AG08395 (cell line): ENCODE data around the gene CD180.
A peak's percentile ranks its signal among the peaks of the same experiment; 100 is the strongest.

Experiments
- DNase-seq: peaks from one replicate; pipeline ENCODE4 v3.0.0; 2012; ENCODE audit warnings: mixed read lengths, low spot score

Gene CD180

GRCh38 chr5:67211926-67212325 lies 15.3 kb upstream of the CD180 start:
- peak; percentile 64 for DNase-seq

GRCh38 chr5:67209141-67209771 lies 12.7 kb upstream of the CD180 start:
- DNase-seq: peak; percentile 81

- no peak for DNase-seq
Measured at GRCh38 chr5:67208403-67208802, 11.8 kb upstream of the CD180 start.

GRCh38 chr5:67206929-67207328 lies 10.3 kb upstream of the CD180 start:
- DNase-seq: no peak

- no peak for DNase-seq
Measured at GRCh38 chr5:67206461-67206860, 9.9 kb upstream of the CD180 start.

GRCh38 chr5:67205981-67206380 lies 9.4 kb upstream of the CD180 start:
- DNase-seq: no peak

GRCh38 chr5:67204821-67205220 lies 8.2 kb upstream of the CD180 start:
- DNase-seq: no peak

- DNase-seq: no peak
Measured at GRCh38 chr5:67203701-67204074, 7.1 kb upstream of the CD180 start.

- DNase-seq: no peak
Measured at GRCh38 chr5:67202828-67203227, 6.2 kb upstream of the CD180 start.

GRCh38 chr5:67201897-67202549 lies 5.4 kb upstream of the CD180 start:
- no peak for DNase-seq

- DNase-seq: no peak
Measured at GRCh38 chr5:67200809-67201562, 4.4 kb upstream of the CD180 start.

GRCh38 chr5:67199859-67200258 lies 3.3 kb upstream of the CD180 start:
- no peak for DNase-seq

GRCh38 chr5:67198917-67199316 lies 2.3 kb upstream of the CD180 start:
- DNase-seq: no peak

GRCh38 chr5:67197536-67197935 lies 937 bp upstream of the CD180 start:
- no peak for DNase-seq

- DNase-seq: no peak
Measured at GRCh38 chr5:67195406-67196275, 958 bp downstream of the CD180 start.

GRCh38 chr5:67194166-67194565 lies 2.4 kb downstream of the CD180 start:
- DNase-seq: no peak

- DNase-seq: no peak
Measured at GRCh38 chr5:67193439-67193807, 3.2 kb downstream of the CD180 start.

- DNase-seq: no peak
Measured at GRCh38 chr5:67192719-67193438, 3.7 kb downstream of the CD180 start.

GRCh38 chr5:67190861-67191260 lies 5.7 kb downstream of the CD180 start:
- DNase-seq: no peak

GRCh38 chr5:67190410-67190809 lies 6.2 kb downstream of the CD180 start:
- no peak for DNase-seq

GRCh38 chr5:67189931-67190330 lies 6.7 kb downstream of the CD180 start:
- DNase-seq: no peak

GRCh38 chr5:67189079-67189354 lies 7.6 kb downstream of the CD180 start:
- no peak for DNase-seq
